ENCODE data around the gene ANKRD9.
"Not testable (repeated sequence)": the region's sequence is repeated elsewhere in the genome, so short reads cannot be mapped to it uniquely, and the experiment has no call there.

GRCh38 chr14:102519709-102520108 is 10.1 kb upstream of the ANKRD9 start:
- TF ChIP-seq ESRRG (CRISPR knock-in tag; IDR thresholded peaks at IDR 0.05); CREB5 (CRISPR knock-in tag; IDR thresholded peaks at IDR 0.05; ENCODE audit: low read depth); TCF4 (CRISPR knock-in tag; IDR thresholded peaks at IDR 0.05; ENCODE audit: borderline replicate concordance); ZFP3 (CRISPR knock-in tag; IDR thresholded peaks at IDR 0.05); CSRNP3 (CRISPR knock-in tag; IDR thresholded peaks at IDR 0.05): not testable (repeated sequence)
